Placental pericyte (primary cell): ENCODE measurements around the gene NCOR2. TPM values are rescaled to one million over a fixed set of nuclear protein-coding genes. Genes with fewer than 3 reads are reported as not detected.

Source experiments
- total RNA-seq: library from RNA; depleted of rRNA; stranded (reverse); fragments of >200 nt; gene quantifications from 2 replicates; pipeline ENCODE4 v1.2.3, GENCODE V29; 2012

NCOR2 gene
- 47.7 and 113 TPM in 2 replicates for total RNA-seq

GRCh38 chr12:124566997-124567672 lies at the start of gene NCOR2:
TSS of gene NCOR2 (minus strand) at chr12:124567612. CDS start at chr12:124495251, 72,361 bp downstream.

